D721Med (cell line): Measurements from ENCODE around the gene LRRC36.

ENCODE experiments used
- DNase-seq: peaks from one replicate; pipeline ENCODE4 v3.0.0; 2011; ENCODE audit warnings: low spot score; ENCODE audit not compliant: insufficient read length
- FAIRE-seq: peaks from 2 replicates; lab custom pipeline; 2011; peaks lifted over from hg19 to GRCh38; lab: Jason Lieb, UNC
- CTCF ChIP-seq: IDR thresholded peaks from 2 replicates; pipeline ENCODE4 v1.5.1; 2012; ENCODE audit warnings: mild to moderate bottlenecking, control low read depth; ENCODE audit not compliant: insufficient read depth; ENCODE audit errors: missing control alignments

LRRC36 gene, protein sequence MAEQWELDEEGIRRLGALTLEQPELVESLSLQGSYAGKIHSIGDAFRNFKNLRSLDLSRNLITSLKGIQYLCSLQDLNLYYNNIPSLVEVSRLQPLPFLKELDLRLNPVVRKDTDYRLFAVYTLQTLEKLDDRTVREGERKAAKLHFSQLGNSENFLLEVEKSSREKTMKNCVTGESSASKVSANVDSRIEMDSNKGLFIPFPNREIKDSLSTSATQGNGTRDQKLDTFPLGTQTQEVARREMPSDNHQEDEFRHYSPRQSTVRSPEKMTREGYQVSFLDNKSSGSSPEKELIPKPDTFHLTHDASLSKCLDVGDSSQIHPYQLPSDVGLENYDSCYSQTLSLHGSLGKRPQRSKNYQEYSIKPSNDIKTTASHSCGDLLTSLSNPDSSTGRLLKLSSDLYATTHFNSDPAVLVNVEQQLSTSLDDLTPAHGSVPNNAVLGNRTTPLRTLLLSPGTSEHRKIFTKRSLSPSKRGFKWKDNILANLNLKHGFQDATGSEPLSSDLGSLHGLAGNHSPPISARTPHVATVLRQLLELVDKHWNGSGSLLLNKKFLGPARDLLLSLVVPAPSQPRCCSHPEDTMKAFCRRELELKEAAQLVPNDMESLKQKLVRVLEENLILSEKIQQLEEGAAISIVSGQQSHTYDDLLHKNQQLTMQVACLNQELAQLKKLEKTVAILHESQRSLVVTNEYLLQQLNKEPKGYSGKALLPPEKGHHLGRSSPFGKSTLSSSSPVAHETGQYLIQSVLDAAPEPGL

DNA sequence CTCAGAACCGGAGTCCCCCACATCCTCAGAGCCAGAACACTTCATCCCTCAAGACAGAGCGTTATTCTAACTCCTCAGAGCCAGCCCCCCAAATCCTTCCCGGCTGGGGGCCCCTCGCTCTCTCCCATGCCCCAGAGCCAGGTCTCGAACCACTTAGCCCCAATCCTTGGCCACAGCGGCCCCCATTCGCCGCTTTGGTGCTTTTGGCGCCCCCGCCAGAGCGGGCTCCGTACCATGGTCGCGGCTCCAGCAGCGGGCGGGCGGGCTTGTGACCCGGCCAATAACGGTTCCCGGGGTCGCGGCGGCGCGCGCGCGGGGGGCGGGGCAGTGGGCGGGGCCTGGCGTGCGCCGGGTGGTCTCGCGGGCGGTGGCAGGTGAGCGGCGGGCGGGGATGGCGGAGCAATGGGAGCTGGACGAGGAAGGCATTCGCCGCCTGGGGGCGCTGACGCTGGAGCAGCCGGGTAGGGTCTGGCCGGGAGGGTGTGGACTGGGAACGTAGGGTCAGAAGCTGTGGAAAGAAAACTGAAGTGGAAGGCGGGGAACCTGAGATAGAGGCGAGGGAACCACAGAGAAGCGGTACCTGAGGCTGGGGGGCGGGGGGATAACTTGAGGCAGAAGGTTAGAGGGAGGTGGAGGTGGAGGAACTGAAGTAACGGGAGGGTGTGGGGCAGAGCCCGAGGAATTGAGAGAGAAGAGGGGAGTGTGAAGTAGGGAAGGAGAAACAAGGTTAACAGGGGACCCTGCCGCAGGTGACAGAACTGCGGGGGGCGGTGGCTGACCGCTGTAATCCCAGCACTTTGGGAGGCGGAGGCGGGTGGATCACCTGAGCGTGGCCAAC is at the start of gene LRRC36, which contains the start of gene KCTD19:
Gene LRRC36, plus strand, starts transcription at position 344 of the 838 bp plus-strand sequence. Its CDS starts 48 bp downstream, at position 392.
Gene KCTD19, minus strand, starts transcription at position 270 of the 838 bp plus-strand sequence. Its CDS starts 34 bp downstream, at position 236.
- FAIRE-seq (no peak), DNase-seq (peak; percentile 62)
- peak; percentile 47 for TF ChIP-seq CTCF

- TF ChIP-seq CTCF = no peak
- FAIRE-seq (no peak), DNase-seq (no peak)
Observed at GRCh38 chr16:67277294-67277998, 49.2 kb upstream of the LRRC36 start.

GRCh38 chr16:67277999-67278772 is 48.4 kb upstream of the LRRC36 start:
- no peak for TF ChIP-seq CTCF
- FAIRE-seq (no peak), DNase-seq (no peak)

- no peak for FAIRE-seq
- DNase-seq = peak; percentile 59
- TF ChIP-seq CTCF = peak; percentile 50
Observed at GRCh38 chr16:67278773-67279295, 47.8 kb upstream of the LRRC36 start.

DNA sequence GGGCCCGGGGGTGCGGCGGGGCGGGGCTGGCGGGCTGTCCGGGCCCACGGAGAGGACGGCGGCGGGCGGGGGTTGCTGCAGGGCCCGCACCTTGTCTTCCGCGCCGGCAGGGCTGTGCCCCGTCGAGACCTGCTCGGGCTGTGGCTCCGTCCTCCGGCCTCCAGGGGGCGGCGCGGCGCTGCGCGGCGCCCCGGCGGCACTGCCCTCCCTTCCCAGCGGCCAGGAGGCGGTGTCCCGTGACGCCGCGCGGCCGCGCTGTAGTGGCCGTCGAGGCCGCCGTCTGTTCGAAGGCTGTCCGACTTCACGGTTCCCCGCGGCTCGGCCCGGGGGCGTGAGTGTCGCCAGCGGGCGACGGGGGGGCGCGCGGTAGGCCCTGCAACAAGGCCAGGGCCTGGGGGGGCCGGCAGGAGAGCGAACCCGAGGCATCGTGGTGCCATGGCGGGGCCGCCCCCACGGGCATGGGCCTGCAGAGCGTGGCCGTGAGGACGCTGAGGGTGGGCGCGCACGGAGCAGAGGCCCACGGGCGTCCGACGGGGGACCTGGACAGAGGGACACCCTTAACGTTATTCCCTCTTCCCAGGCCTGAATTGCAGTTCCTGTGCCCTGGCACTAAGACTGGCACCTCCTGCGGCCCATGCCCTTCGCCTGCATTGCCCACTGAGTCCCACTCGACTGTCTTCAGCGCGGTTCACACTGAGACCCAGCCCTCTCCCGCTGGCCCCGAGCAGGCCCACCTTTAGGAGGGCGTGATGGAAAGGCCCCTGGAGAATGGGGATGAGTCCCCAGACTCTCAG is 47.1 kb upstream of the LRRC36 start, which contains the start of gene PLEKHG4:
Gene PLEKHG4, plus strand, starts transcription at position 237 of the 794 bp plus-strand sequence. Its CDS starts 513 bp downstream, at position 750.
- FAIRE-seq (no peak), DNase-seq (peak; percentile 87)
- TF ChIP-seq CTCF = peak; percentile 58
